HG03045 (cell line): ENCODE measurements around the gene PLXNA2.

Source experiments
- ATAC-seq: cut with Tn5 transposase; IDR thresholded peaks from one replicate; pipeline ENCODE4 v1.9.1; 2021; ENCODE audit warnings: mild to moderate bottlenecking, moderate library complexity; ENCODE audit not compliant: unreplicated experiment

The PLXNA2 gene

DNA sequence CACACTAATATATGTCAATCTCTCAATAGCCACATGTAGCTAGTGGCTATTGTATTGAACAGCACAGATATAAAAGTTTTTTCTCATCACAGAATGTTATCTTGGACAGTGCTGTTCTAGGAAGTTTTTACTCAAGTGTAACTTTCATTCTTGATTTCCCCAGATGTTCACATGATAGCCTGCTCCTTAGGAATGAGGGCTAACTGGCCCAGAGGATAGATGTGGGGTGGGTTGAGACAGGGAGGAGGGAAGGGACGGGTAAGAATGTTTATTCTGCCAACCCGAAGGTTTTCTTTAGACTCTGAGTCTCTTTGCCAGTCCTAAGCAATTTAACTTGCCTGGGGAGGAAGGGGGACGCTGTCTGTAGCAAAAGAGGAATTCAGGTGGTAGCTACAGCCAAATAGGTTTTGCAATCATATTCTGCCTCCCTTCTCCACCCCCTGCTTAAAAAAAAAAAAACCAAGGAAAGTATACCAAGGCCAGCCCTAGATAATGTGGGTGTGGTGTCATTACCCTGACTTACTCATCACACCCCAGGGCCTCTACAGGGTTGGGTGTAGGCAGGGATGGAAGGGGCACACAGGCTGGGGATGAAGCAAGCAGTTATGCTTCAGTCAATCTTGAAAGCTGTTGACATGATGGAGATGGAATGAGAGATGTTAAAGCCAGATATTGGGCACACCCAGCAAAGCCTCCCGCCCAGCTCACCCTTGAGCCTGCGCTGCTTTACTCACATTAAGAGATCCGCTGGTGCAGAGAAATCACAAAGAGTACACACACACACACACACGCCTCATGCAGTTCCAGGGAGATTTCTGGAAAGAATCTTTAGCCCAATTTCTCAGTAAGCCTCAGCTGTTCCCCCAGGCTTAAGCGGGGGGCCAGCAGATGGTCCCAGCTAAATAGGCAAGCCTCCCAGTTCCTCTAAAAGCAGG is 59.9 kb downstream of the PLXNA2 start:
- no peak for ATAC-seq

DNA sequence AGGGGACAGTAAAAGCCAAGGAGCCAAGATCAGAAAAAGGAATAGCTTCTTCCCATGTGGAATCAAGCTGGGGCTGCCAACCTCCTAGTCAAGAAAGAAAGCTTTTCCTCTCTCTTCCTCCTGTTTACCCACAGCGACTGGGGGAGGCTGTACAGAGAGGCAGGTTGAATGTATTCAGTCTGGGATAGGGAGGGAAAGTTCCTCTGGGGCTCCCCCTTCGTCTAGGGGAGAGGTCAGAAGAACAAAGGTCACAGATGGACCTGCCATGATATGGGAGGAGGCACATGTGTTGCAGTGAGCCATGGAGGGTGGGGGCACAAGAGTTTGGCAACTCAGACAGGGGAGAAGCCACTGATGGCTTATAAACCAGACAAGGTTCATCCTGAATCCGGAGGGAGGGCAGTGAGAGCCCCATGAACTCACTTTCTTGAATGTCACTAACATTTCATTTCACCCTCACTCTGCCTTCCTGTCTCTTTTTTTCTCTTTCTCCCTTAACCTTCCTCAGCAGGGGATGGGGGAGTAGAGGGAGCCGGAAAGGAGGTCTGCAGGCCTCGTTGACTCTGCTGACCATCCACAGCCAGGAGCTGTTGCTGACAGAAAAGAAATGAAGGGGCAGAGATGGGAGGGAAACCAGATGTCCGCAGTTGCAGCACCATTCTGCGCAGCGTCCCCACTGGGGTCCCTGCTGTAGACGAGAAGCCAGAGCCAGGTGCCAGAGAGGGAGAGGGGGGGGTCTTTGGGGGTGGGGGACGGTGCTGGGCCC is 61.1 kb downstream of the PLXNA2 start:
- no peak for ATAC-seq

- no peak for ATAC-seq
Observed at GRCh38 chr1:208181364-208181763, 62.8 kb downstream of the PLXNA2 start.

- no peak for ATAC-seq
Observed at GRCh38 chr1:208180421-208180820, 63.8 kb downstream of the PLXNA2 start.

DNA sequence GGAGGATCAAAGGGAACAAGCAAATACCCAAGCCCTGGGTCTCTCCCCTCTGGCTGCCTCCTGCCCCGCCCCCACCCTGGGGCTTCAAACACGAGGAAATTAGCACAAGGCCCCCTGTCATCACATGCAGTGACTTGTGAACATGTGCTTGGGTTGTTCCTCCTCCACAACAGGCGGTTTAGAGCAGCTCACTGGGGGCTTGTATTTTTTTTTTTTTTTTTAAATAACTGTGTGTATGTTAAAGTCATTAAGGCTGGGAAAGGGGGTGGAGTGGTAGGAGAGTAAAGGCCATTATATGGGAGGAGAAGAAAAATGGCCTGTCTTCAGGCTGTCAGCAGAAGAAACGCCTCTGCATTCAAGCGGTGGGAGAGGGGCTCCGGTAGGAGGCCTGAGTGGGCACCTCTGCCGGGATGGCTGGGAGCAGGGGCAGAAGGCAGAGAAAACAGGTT is 64.2 kb downstream of the PLXNA2 start:
- no peak for ATAC-seq

DNA sequence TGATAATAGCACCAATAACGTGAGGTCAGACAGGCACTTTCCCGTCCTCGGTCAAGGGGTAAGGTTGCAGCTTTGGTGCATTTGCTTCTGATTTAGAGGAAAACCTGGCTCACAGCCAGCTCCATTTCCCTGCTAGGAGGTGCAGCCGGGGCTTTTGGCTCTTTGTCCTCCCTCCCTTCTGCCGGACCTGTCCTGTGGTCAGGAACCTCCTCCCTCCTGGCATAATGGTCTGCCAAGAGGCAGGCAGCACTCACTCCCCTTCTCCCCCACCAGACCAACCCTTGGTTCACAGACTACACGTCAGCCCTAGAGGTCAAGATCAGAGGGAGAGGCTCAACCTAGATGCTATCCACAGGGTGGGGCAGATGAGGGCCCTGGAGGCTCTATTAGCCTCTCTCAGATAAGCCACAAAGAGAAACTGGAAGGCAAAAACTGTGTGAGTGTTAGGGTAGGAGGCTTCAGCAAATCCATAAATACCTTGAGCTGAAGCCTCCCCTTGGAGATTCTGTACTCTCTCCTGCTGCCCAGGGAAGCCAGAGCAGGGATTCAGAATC is 64.8 kb downstream of the PLXNA2 start:
- ATAC-seq = no peak

GRCh38 chr1:208178091-208178529 is 66.1 kb downstream of the PLXNA2 start:
- no peak for ATAC-seq

- no peak for ATAC-seq
Observed at GRCh38 chr1:208177656-208178055, 66.5 kb downstream of the PLXNA2 start.

DNA sequence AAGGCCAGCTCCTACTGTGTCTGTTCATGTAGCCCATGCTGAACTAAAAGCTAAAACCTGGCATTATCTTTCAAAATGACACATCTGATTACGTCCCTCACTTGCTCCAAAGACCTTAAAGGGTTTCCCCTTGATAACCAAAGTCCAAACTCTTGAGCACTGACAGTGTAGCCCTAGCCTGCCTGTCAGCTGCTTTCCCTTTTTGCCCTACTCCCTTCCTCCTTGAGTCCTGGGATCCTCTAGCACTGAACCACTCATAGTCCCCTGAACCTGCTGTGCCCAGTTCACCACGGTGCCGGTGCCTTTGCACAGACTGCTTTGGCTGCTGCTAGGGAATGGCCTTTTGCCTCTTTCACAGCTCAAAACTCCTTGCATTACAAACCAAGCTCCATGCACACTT is 67.5 kb downstream of the PLXNA2 start:
- ATAC-seq = no peak

GRCh38 chr1:208175508-208175895 is 68.7 kb downstream of the PLXNA2 start:
- no peak for ATAC-seq

DNA sequence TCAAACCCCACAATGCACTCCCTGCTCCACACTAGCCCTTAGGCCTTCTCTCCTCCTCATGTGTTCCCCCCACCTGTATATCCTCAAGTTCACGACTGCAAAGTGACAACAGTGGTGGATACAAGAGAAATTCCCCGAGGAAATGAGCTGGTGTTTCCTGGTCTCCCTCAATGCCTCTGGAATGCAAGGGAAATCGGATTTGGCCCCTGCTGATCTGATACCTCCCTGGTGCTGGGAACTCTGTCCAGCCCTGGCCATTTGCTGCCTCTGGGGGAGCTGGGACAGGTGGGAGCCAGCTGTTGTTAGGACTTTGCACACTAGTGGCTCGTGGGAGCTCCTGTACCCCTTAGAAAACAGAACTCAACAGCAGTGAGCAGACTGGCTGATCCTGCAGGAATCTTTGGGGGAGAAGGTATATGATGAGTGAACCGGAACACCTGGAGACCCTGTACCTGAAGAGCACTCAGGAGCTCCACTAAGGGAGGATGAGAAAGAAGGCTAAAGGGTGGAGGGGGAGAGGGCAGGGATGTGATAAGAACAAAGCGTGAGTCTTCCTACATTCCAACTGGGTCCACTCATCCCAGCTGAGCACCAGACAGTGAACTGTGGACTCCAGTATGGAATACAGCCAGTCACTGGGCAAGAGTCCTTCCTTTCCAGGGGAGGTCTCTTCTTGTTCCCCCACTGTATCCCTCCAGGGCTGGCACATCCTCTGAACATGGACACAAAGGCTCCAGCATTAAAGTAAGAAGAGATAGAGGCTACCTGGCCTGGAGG is 69.3 kb downstream of the PLXNA2 start:
- ATAC-seq = no peak

DNA sequence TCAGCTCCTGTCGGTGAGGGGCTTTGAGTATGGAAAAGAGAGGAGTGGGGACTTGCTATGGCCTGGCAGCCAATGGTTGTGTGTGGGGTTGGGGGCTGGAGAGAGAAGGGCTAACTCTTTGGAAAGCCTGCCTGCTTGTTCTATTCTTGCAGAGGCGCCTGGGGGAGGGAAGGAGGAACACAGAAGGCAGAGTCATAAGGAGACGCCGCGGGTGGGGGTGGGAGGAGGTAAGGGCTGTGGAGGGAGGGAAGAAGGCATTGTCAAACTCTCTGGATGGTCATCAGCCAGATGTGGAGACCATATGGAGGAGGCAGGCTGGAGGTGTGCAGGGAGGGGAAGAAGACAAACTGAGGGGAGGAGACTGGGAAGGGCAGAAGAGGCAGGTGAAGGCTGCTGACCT is 70.0 kb downstream of the PLXNA2 start:
- ATAC-seq = no peak

DNA sequence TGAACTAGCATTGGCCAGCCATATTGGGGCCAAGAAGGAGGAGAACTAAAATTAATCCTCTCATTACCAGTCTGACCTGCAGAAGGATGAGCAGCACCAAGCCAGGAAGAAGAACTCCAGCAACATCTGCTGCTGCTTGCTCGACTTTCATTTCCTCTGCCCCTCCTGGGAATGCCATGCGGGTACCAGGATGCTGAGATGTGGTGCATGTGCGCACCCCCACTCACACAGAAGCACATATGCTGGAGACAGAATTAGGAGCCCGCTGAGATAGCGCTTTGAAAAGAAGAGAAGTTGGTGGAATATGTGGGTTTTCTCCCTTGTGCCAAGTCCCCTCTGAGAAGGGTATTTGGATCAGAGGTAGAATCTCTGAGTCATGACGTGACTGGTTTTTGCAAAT is 70.4 kb downstream of the PLXNA2 start:
- no peak for ATAC-seq

DNA sequence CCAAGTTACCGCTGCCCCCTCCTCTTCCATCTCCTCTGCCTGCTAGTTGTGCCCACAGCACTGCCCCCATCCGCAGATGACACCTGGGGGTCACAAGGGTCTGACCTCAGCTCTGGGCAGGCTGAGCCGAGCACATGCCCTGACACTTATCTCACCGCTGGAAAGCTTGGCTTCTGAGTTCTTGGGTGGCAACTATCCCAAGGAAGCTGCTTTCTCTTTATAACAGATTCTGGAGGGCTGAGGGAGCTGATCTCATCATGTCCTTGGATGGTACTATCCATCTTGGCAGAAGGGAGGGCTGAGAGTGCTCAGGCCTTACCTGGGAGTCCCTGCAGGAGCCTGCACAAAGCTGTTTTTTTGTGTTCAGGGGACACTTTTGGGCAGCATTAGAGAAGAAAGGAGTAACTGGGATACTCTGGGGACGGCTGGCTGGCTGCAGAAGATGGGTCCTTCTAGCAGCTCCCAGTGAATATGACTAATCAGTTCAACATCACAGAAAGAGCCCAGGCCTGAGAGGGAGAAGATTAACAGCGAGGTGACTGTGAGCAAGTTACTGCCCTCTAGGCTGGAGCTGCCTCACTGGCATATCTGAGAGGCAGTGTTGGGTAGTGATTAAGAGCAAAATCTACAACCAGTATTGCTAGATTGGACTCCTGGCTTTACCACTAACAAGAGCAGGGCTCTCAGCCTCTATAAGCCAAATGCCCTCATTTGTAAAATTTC is 71.6 kb downstream of the PLXNA2 start:
- ATAC-seq = no peak

DNA sequence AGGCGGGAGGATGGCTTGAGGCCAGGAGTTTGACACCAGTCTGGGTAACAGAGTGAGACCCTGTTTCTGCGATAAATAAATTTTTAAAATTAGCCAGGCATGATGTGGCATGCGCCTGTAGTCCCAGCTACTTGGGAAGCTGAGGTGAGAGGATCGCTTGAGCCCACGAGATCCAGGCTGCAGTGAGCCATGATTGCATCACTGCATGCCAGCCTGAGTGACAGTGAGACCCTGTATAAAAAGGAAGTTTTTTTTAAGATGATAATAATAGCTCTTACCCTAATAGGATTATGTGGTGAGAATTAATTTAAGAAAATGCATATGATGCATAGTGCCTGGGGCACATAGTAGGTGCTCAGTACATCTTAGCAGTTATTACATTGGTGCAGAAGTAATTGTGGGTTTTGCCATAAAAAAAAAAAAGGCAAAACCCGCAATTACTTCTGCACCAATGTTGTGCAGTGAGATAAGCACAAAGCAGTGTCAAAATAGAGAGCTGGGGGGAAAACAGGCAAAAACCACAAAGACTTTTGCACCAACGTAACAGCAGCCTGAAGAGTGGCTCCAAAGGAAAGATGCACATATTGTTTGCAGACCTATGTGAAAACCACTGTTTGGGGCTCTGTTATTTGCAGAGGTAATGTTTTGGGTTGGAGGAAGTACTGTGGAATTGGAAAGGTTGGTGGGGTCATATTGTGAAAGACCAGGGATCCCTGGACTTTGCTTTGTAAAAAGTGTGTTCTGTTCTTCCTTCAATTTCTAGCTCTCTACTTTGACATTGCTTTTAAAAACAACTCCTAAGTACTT is 72.4 kb downstream of the PLXNA2 start:
- ATAC-seq = no peak

DNA sequence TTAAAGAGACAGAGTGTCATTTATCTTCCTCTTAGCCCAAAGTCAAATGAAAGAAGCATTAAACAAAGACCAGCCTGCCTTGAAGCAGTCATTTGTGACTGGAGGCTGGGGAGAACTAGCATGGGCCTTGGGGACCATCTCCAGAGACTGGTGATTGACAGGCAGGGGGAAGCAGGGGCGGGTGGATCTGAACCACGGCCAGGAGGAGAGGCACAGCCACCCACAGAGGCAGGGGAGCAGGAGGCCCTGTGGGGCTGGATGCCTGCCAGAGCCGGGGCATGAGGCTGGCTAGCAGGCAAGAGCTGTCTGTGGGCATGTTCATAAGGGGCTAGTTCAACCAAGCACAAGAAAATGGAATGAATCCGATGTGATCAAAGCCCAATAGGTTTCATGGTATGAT is 73.9 kb downstream of the PLXNA2 start:
- no peak for ATAC-seq

GRCh38 chr1:208169081-208169879 is 74.9 kb downstream of the PLXNA2 start:
- no peak for ATAC-seq

- ATAC-seq = no peak
Observed at GRCh38 chr1:208167261-208167869, 76.8 kb downstream of the PLXNA2 start.
